ENCODE data around the gene SLC22A15. TPM values are rescaled to one million over a fixed set of nuclear protein-coding genes. Genes with fewer than 3 reads are reported as not detected.

The SLC22A15 gene
- total and polyA plus RNA-seq, 5 donors from 2014 or later, result 0.03 to 0.17 TPM; not detected in 3

DNA sequence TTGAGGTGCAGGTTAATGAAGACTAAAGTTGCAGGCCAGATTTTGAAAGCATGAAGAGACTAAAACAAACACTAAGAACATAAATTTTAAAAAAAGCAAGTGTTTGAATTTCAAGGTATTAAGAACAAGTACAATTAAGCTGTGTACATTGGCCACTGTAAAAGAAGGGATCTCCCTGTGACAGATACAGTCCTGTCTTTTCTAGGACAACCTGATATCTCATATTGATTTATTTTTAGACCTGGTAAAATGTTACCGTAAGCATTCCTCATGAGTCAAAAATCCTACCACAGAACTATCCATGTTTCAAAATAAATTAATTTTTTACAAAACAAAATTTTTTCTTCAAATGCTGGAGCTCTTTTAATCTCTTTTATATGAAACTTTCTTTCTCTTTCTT is 39.4 kb downstream of the SLC22A15 start:
- no peak overlapping the region for H3K27ac ChIP-seq (ENCODE audit: insufficient read depth, low read length, poor library complexity, severe bottlenecking)
- Mint-ChIP-seq H3K4me1 (no peaks in the 10 kb centered on the region), H3K36me3 (no peaks in the 10 kb centered on the region), H3K27ac (no peak overlapping the region), H3K27me3 (peaks cover 13% of the 10 kb centered on the region), H3K9me3 (no peaks in the 10 kb centered on the region), H3K4me3 (no peak overlapping the region)
- H3K9me3 ChIP-seq (ENCODE audit: control insufficient read depth in 2 of 2, low read length in 2 of 2), result no peaks in the 10 kb centered on the region
- H3K4me3 ChIP-seq (ENCODE audit: low read depth, low read length), result no peak overlapping the region
- no peaks in the 10 kb centered on the region for H3K4me1 ChIP-seq (ENCODE audit: control insufficient read depth, insufficient read depth, low read length, poor library complexity, severe bottlenecking)
- DNase-seq, result no peak
- no peaks in the 10 kb centered on the region for H3K27me3 ChIP-seq (ENCODE audit: control insufficient read depth, insufficient read depth, low read length)
- no peaks in the 10 kb centered on the region for H3K36me3 ChIP-seq (ENCODE audit: control insufficient read depth, insufficient read depth, low read length)
- no peak for ATAC-seq (ENCODE audit: low read depth in 2 of 2)

DNA sequence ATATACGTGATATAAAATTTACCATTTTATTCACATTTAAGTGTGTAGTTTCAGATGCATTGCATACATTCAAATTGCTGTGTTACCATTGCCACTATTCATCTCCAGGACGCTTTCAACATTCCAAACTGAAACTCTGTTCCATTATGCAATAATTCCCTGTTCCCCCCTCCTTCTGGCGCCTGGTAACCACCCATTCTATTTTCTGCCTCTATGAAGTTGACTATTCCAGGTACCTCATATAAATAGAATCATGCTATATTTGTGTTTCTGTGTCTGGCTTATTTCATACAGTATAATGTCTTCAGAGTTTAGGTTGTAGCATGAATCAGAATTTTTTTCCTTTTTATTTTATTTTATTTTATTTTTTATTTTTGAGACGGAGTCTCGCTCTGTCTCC is 41.7 kb downstream of the SLC22A15 start:
- Histone ChIP-seq H3K36me3 (ENCODE audit: control insufficient read depth, insufficient read depth, low read length) (no peaks in the 10 kb centered on the region), H3K27ac (ENCODE audit: insufficient read depth, low read length, poor library complexity, severe bottlenecking) (no peak overlapping the region), H3K4me1 (ENCODE audit: control insufficient read depth, insufficient read depth, low read length, poor library complexity, severe bottlenecking) (no peaks in the 10 kb centered on the region), H3K9me3 (ENCODE audit: control insufficient read depth in 2 of 2, low read length in 2 of 2) (no peaks in the 10 kb centered on the region), H3K27me3 (ENCODE audit: control insufficient read depth, insufficient read depth, low read length) (no peaks in the 10 kb centered on the region), H3K4me3 (ENCODE audit: low read depth, low read length) (no peak overlapping the region)
- no peaks in the 10 kb centered on the region for H3K4me1 Mint-ChIP-seq
- H3K27ac Mint-ChIP-seq, result no peak overlapping the region
- H3K27me3 Mint-ChIP-seq, result peaks cover 13% of the 10 kb centered on the region
- no peaks in the 10 kb centered on the region for H3K36me3 Mint-ChIP-seq
- DNase-seq (no peak), ATAC-seq (ENCODE audit: low read depth in 2 of 2) (no peak)
- H3K9me3 Mint-ChIP-seq, result no peaks in the 10 kb centered on the region
- no peak overlapping the region for H3K4me3 Mint-ChIP-seq

DNA sequence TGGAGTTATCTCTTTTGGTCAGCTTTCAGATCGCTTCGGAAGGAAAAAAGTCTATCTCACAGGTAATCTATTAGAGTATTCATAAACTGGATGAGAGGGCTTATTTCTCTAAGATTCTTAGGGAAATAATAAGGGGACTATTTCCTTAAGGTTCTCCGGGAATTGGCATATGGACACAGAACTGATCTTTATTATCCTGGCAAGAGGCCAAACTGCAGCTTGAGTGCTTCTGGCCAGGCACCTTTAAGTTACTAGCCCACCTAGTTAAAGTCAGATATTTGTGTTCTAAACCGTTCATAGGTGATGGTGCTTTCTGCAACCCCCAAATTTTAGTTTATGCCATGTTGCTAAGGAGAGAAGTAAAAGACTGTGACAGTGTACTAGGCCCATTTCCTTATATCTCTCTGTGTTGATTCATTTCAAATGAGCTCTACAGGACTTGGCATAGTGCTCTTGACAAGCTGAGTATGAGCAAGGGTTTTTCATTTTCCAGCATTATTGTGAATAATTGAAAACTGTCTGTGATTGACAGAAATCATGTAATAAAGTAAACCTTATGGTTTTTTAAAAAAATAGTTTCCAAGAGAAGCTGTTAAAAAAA is 43.4 kb downstream of the SLC22A15 start:
- Histone ChIP-seq H3K4me3 (ENCODE audit: low read depth, low read length) (no peak overlapping the region), H3K4me1 (ENCODE audit: control insufficient read depth, insufficient read depth, low read length, poor library complexity, severe bottlenecking) (no peaks in the 10 kb centered on the region), H3K36me3 (ENCODE audit: control insufficient read depth, insufficient read depth, low read length) (no peaks in the 10 kb centered on the region), H3K27ac (ENCODE audit: insufficient read depth, low read length, poor library complexity, severe bottlenecking) (no peak overlapping the region), H3K27me3 (ENCODE audit: control insufficient read depth, insufficient read depth, low read length) (no peaks in the 10 kb centered on the region), H3K9me3 (ENCODE audit: control insufficient read depth in 2 of 2, low read length in 2 of 2) (no peaks in the 10 kb centered on the region)
- peaks cover 8% of the 10 kb centered on the region for H3K27me3 Mint-ChIP-seq
- DNase-seq (no peak), ATAC-seq (ENCODE audit: low read depth in 2 of 2) (no peak)
- H3K27ac Mint-ChIP-seq, result no peak overlapping the region
- H3K36me3 Mint-ChIP-seq, result no peaks in the 10 kb centered on the region
- H3K4me3 Mint-ChIP-seq, result no peak overlapping the region
- no peaks in the 10 kb centered on the region for H3K4me1 Mint-ChIP-seq
- no peaks in the 10 kb centered on the region for H3K9me3 Mint-ChIP-seq

DNA sequence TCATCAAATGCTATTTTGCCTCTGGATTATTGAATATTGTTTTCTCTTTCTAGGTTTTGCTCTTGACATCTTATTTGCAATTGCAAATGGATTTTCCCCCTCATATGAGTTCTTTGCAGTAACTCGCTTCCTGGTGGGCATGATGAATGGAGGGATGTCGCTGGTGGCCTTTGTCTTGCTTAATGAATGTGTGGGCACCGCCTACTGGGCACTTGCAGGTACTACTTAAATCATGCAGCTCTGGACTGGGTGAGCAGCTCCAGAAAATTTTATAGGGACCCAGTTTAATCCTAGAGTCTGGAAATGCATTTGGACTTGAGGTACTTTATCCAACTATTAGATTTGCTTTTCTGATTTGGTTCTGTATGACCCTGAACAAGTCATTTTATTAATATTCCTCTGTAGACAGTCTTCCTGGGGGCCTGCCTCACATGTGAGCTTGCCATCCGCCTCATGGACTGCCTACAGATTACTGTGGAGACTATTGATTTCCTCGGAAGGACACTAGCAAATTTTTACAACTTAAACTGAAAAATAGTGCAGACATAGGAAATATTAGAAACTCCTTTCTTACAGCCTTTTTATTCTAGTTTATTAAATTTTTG is 44.5 kb downstream of the SLC22A15 start:
- Mint-ChIP-seq H3K27ac (no peak overlapping the region), H3K36me3 (no peaks in the 10 kb centered on the region), H3K4me1 (no peaks in the 10 kb centered on the region), H3K9me3 (no peaks in the 10 kb centered on the region), H3K4me3 (no peak overlapping the region), H3K27me3 (peaks cover 8% of the 10 kb centered on the region)
- peak in 2 of 3 donors; percentile 11 to 74 for DNase-seq
- Histone ChIP-seq H3K4me3 (ENCODE audit: low read depth, low read length) (no peak overlapping the region), H3K36me3 (ENCODE audit: control insufficient read depth, insufficient read depth, low read length) (no peaks in the 10 kb centered on the region), H3K9me3 (ENCODE audit: control insufficient read depth in 2 of 2, low read length in 2 of 2) (no peaks in the 10 kb centered on the region), H3K4me1 (ENCODE audit: control insufficient read depth, insufficient read depth, low read length, poor library complexity, severe bottlenecking) (no peaks in the 10 kb centered on the region), H3K27me3 (ENCODE audit: control insufficient read depth, insufficient read depth, low read length) (no peaks in the 10 kb centered on the region), H3K27ac (ENCODE audit: insufficient read depth, low read length, poor library complexity, severe bottlenecking) (no peak overlapping the region)
- ATAC-seq (ENCODE audit: low read depth in 2 of 2), result peak in 1 of 2 donors; percentile 55

- Histone ChIP-seq H3K27me3 (ENCODE audit: control insufficient read depth, insufficient read depth, low read length) (no peaks in the 10 kb centered on the region), H3K27ac (ENCODE audit: insufficient read depth, low read length, poor library complexity, severe bottlenecking) (no peak overlapping the region), H3K4me3 (ENCODE audit: low read depth, low read length) (no peak overlapping the region), H3K9me3 (ENCODE audit: control insufficient read depth in 2 of 2, low read length in 2 of 2) (no peaks in the 10 kb centered on the region), H3K4me1 (ENCODE audit: control insufficient read depth, insufficient read depth, low read length, poor library complexity, severe bottlenecking) (no peaks in the 10 kb centered on the region), H3K36me3 (ENCODE audit: control insufficient read depth, insufficient read depth, low read length) (no peaks in the 10 kb centered on the region)
- Mint-ChIP-seq H3K36me3 (no peaks in the 10 kb centered on the region), H3K27me3 (peaks cover 10% of the 10 kb centered on the region), H3K4me1 (no peaks in the 10 kb centered on the region), H3K4me3 (no peak overlapping the region), H3K9me3 (no peaks in the 10 kb centered on the region), H3K27ac (no peak overlapping the region)
- ATAC-seq (ENCODE audit: low read depth in 2 of 2) (no peak), DNase-seq (no peak)
Observed at GRCh38 chr1:116024626-116025025, 48.3 kb downstream of the SLC22A15 start.

GRCh38 chr1:116026631-116027030 is 50.3 kb downstream of the SLC22A15 start:
- no peak overlapping the region for H3K27ac Mint-ChIP-seq
- no peaks in the 10 kb centered on the region for H3K36me3 ChIP-seq (ENCODE audit: control insufficient read depth, insufficient read depth, low read length)
- H3K4me1 ChIP-seq (ENCODE audit: control insufficient read depth, insufficient read depth, low read length, poor library complexity, severe bottlenecking), result no peaks in the 10 kb centered on the region
- no peak overlapping the region for H3K27ac ChIP-seq (ENCODE audit: insufficient read depth, low read length, poor library complexity, severe bottlenecking)
- DNase-seq, result no peak
- no peak overlapping the region for H3K4me3 ChIP-seq (ENCODE audit: low read depth, low read length)
- H3K27me3 ChIP-seq (ENCODE audit: control insufficient read depth, insufficient read depth, low read length), result no peaks in the 10 kb centered on the region
- H3K4me1 Mint-ChIP-seq, result no peaks in the 10 kb centered on the region
- ATAC-seq (ENCODE audit: low read depth in 2 of 2), result no peak
- H3K4me3 Mint-ChIP-seq, result no peak overlapping the region
- H3K9me3 ChIP-seq (ENCODE audit: control insufficient read depth in 2 of 2, low read length in 2 of 2), result no peaks in the 10 kb centered on the region
- peaks cover 0 to 2% (median 0%) of the 10 kb centered on the region in 7 donors for H3K9me3 Mint-ChIP-seq
- H3K27me3 Mint-ChIP-seq, result peaks cover 10% of the 10 kb centered on the region
- no peaks in the 10 kb centered on the region for H3K36me3 Mint-ChIP-seq

DNA sequence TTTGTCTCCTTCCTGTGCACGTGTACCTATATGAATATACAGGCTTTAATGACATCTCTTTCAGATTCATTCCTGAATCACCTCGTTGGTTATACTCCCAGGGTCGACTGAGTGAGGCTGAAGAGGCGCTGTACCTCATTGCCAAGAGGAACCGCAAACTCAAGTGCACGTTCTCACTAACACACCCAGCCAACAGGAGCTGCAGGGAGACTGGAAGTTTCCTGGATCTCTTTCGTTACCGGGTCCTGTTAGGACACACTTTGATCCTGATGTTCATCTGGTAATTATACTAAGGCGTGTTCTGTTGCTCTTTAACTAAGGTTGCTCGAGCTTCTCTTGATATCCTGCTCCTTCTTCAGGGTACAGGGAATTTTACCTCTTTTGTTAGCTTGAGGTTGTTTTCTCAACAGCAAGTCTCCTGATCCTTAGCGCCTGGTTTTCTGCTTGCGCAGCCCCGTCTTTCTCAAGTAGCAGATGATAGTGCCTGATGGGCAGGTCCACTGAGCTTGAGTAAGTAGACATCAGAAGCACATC is 55.1 kb downstream of the SLC22A15 start:
- Histone ChIP-seq H3K36me3 (ENCODE audit: control insufficient read depth, insufficient read depth, low read length) (no peaks in the 10 kb centered on the region), H3K4me3 (ENCODE audit: low read depth, low read length) (no peak overlapping the region), H3K27me3 (ENCODE audit: control insufficient read depth, insufficient read depth, low read length) (no peaks in the 10 kb centered on the region), H3K9me3 (ENCODE audit: control insufficient read depth in 2 of 2, low read length in 2 of 2) (no peaks in the 10 kb centered on the region), H3K27ac (ENCODE audit: insufficient read depth, low read length, poor library complexity, severe bottlenecking) (no peak overlapping the region), H3K4me1 (ENCODE audit: control insufficient read depth, insufficient read depth, low read length, poor library complexity, severe bottlenecking) (no peaks in the 10 kb centered on the region)
- H3K9me3 Mint-ChIP-seq, result peaks cover 0 to 2% (median 0%) of the 10 kb centered on the region in 7 donors
- no peak overlapping the region for H3K4me3 Mint-ChIP-seq
- no peaks in the 10 kb centered on the region for H3K36me3 Mint-ChIP-seq
- H3K27ac Mint-ChIP-seq, result no peak overlapping the region
- no peak for DNase-seq
- H3K27me3 Mint-ChIP-seq, result peaks cover 10% of the 10 kb centered on the region
- H3K4me1 Mint-ChIP-seq, result no peaks in the 10 kb centered on the region
- no peak for ATAC-seq (ENCODE audit: low read depth in 2 of 2)

GRCh38 chr1:116033322-116033721 is 57.0 kb downstream of the SLC22A15 start:
- no peak overlapping the region for H3K4me3 ChIP-seq (ENCODE audit: low read depth, low read length)
- H3K27ac Mint-ChIP-seq, result no peak overlapping the region
- DNase-seq (no peak), ATAC-seq (ENCODE audit: low read depth in 2 of 2) (no peak)
- H3K27me3 Mint-ChIP-seq, result no peaks in the 10 kb centered on the region
- no peaks in the 10 kb centered on the region for H3K4me1 ChIP-seq (ENCODE audit: control insufficient read depth, insufficient read depth, low read length, poor library complexity, severe bottlenecking)
- no peaks in the 10 kb centered on the region for H3K36me3 ChIP-seq (ENCODE audit: control insufficient read depth, insufficient read depth, low read length)
- H3K27ac ChIP-seq (ENCODE audit: insufficient read depth, low read length, poor library complexity, severe bottlenecking), result no peak overlapping the region
- peaks cover 0 to 2% (median 0%) of the 10 kb centered on the region in 7 donors for H3K9me3 Mint-ChIP-seq
- no peaks in the 10 kb centered on the region for H3K4me1 Mint-ChIP-seq
- H3K4me3 Mint-ChIP-seq, result no peak overlapping the region
- H3K9me3 ChIP-seq (ENCODE audit: control insufficient read depth in 2 of 2, low read length in 2 of 2), result no peaks in the 10 kb centered on the region
- H3K27me3 ChIP-seq (ENCODE audit: control insufficient read depth, insufficient read depth, low read length), result no peaks in the 10 kb centered on the region
- no peaks in the 10 kb centered on the region for H3K36me3 Mint-ChIP-seq
